Neural crest cell (in vitro differentiated cells): ENCODE measurements around the gene DDX46. TPM values are rescaled to one million over a fixed set of nuclear protein-coding genes. Genes with fewer than 3 reads are reported as not detected.

ENCODE experiments used
- DNase-seq: peaks from one replicate; pipeline ENCODE4 v3.0.0; 2021; ENCODE audit warnings: low read depth, mixed read lengths, low spot score
- H3K27ac Mint-ChIP-seq: one replicate; pipeline ENCODE4 v1.8.0; 2021; ENCODE audit warnings: mild to moderate bottlenecking, mixed read lengths; ENCODE audit not compliant: unreplicated experiment
- H3K27me3 Mint-ChIP-seq: 2 replicates; pipeline ENCODE4 v1.8.0; 2021; ENCODE audit warnings: low read depth, mild to moderate bottlenecking, mixed read lengths
- H3K36me3 Mint-ChIP-seq: 2 replicates; pipeline ENCODE4 v1.8.0; 2021; ENCODE audit warnings: low read depth, mild to moderate bottlenecking, mixed read lengths
- H3K4me1 Mint-ChIP-seq: 2 replicates; pipeline ENCODE4 v1.8.0; 2021; ENCODE audit warnings: mixed read lengths
- H3K4me3 Mint-ChIP-seq: one replicate; pipeline ENCODE4 v1.8.0; 2021; ENCODE audit warnings: mild to moderate bottlenecking, mixed read lengths
- H3K9me3 Mint-ChIP-seq: 2 replicates; pipeline ENCODE4 v1.8.0; 2021; ENCODE audit warnings: mixed read lengths
- total RNA-seq: library from RNA; stranded (reverse); gene quantifications from 2 replicates; pipeline ENCODE4 v1.2.1, GENCODE V29; 2021
- TF ChIP-seq, protein P1 (sequence below): fragments of 200-600 bp; sonication (generic); conservative IDR thresholded peaks from 2 replicates; pipeline ENCODE4 v1.5.0; 2021; ENCODE audit warnings: antibody characterized with exemption, mild to moderate bottlenecking

Gene DDX46
- total RNA-seq, 1 donor from 2014 or later: 78.5 TPM

DNA sequence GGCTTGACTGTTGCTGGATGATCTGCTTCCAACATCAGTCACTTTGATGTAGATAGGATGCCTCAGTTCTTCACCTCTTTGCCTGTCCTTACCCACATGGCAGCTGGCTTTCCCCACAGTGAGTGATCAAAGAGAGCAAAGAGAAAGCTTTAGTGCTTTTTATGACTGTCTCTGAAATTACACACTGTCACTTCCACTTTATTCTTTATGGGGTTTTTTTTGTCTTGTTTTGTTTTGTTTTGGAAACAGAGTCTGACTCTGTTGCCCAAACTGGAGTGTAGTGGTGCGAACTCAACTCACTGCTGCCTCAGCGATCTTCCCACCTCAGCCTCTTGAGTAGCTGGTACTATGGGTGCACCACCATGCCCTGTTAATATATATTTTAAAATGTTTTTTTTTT, 54.8 kb downstream of the DDX46 start:
- Mint-ChIP-seq H3K27me3 (no peaks in the 10 kb centered on the region), H3K27ac (no peak overlapping the region), H3K9me3 (no peaks in the 10 kb centered on the region), H3K36me3 (peaks cover 8% of the 10 kb centered on the region), H3K4me3 (no peak overlapping the region), H3K4me1 (no peaks in the 10 kb centered on the region)
- TF ChIP-seq, protein P1, sequence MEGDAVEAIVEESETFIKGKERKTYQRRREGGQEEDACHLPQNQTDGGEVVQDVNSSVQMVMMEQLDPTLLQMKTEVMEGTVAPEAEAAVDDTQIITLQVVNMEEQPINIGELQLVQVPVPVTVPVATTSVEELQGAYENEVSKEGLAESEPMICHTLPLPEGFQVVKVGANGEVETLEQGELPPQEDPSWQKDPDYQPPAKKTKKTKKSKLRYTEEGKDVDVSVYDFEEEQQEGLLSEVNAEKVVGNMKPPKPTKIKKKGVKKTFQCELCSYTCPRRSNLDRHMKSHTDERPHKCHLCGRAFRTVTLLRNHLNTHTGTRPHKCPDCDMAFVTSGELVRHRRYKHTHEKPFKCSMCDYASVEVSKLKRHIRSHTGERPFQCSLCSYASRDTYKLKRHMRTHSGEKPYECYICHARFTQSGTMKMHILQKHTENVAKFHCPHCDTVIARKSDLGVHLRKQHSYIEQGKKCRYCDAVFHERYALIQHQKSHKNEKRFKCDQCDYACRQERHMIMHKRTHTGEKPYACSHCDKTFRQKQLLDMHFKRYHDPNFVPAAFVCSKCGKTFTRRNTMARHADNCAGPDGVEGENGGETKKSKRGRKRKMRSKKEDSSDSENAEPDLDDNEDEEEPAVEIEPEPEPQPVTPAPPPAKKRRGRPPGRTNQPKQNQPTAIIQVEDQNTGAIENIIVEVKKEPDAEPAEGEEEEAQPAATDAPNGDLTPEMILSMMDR: no peak
- no peak for DNase-seq

DNA sequence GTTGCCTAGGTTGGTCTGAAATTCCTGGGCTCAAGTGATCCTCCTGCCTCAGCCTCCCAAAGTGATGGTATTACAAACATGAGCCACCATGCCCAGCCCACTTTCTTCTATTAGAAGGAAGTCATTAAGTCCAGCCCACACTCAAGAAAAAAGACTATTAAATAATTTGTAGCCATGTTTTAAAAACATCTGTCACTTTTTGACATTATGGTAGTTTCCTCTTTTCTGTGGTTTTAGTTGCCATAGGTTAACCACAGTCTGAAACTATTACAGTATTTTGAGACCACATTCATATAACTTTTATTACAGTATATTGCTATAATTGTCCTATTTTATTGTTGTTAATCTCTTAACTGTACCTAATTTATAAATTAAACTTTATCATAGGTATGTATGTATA, 55.2 kb downstream of the DDX46 start:
- DNase-seq: no peak
- Mint-ChIP-seq H3K9me3 (no peaks in the 10 kb centered on the region), H3K27me3 (no peaks in the 10 kb centered on the region), H3K4me3 (no peak overlapping the region), H3K36me3 (peaks cover 8% of the 10 kb centered on the region), H3K4me1 (no peaks in the 10 kb centered on the region), H3K27ac (no peak overlapping the region)
- TF ChIP-seq, protein P1: no peak

DNA sequence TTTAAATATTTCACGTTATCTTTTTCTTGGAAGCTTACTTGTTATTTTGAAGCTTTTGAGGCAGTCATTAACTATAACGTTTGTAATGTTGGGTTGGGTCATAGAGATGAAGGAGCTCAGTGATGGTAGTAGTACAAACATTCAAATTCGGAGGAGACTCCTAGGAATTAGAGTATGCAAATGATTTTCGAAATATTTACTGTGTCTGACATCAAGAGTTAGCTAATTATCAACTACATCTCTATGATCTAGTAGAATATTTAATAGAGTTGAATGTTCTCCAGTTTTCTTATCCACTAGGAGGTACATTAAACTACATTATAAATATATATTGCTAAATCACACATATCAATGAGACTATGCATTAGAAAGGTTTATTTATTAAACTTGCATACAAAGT, 58.4 kb downstream of the DDX46 start:
- Mint-ChIP-seq H3K4me3 (no peak overlapping the region), H3K4me1 (no peaks in the 10 kb centered on the region), H3K27me3 (no peaks in the 10 kb centered on the region), H3K9me3 (no peaks in the 10 kb centered on the region), H3K36me3 (peaks cover 11% of the 10 kb centered on the region), H3K27ac (no peak overlapping the region)
- no peak for DNase-seq
- TF ChIP-seq, protein P1: no peak

DNA sequence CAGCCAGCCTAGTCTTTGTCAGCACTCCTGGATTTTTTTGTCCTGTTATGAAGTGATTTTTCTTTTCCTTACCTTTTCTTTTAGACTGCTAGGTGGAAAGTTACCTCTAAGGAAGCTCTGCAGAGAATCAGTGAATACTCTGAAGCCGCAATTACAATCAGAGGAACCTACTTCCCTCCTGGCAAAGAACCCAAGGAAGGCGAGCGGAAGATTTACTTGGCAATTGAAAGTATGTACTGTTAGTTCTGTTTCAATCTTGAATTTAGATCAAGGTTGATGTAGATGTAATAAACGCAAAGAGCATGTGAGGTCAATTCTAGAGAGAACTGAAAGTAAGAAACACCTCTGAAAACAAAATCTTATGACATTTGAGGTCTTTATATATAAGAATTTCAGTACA, 60.2 kb downstream of the DDX46 start:
- no peaks in the 10 kb centered on the region for H3K4me1 Mint-ChIP-seq
- no peaks in the 10 kb centered on the region for H3K27me3 Mint-ChIP-seq
- H3K36me3 Mint-ChIP-seq: peaks cover 13% of the 10 kb centered on the region
- H3K27ac Mint-ChIP-seq: no peak overlapping the region
- TF ChIP-seq, protein P1: no peak
- no peak for DNase-seq
- no peak overlapping the region for H3K4me3 Mint-ChIP-seq
- no peaks in the 10 kb centered on the region for H3K9me3 Mint-ChIP-seq

DNA sequence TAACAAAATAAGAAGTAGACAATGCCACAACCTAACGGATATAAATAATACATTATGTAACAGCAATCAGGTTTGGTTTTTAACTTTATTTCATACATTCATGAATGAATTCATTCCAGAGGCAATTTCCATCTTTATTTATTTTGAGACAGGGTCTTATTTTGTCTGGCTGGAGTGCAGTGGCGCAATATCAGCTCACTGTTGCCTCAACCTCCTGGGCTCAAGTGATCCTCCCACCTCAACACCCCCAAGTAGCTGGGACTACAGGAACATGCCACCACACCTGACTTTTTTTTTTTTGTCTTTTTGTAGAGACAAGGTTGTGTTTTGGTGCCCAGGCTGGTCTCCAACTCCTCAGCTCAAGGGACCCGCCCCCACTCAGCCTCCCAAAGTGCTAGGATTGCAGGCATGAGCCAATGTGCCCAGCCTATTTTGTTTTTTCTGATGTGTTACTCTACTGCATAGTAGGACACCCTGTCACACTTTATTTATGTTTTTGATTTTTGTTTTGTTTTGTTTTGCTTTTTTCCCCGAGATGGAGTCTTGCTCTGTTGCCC, 60.9 kb downstream of the DDX46 start:
- TF ChIP-seq, protein P1: no peak
- no peak for DNase-seq
- Mint-ChIP-seq H3K36me3 (peaks cover 13% of the 10 kb centered on the region), H3K4me3 (no peak overlapping the region), H3K27ac (no peak overlapping the region), H3K4me1 (no peaks in the 10 kb centered on the region), H3K27me3 (no peaks in the 10 kb centered on the region), H3K9me3 (no peaks in the 10 kb centered on the region)
